Activated CD8-positive, alpha-beta memory T cell treated with anti-CD3 and anti-CD28 coated beads, Interleukin-2, amount 50 U/mL, for 1 hour (primary cell): ENCODE measurements around the gene SLC5A4.
"Not testable (repeated sequence)": the region's sequence is repeated elsewhere in the genome, so short reads cannot be mapped to it uniquely, and the experiment has no call there.

ENCODE experiments used
- DNase-seq: peaks from one replicate; pipeline ENCODE4 v3.0.0-alpha.2; 2020; ENCODE audit errors: extremely low read depth

The SLC5A4 gene

DNA sequence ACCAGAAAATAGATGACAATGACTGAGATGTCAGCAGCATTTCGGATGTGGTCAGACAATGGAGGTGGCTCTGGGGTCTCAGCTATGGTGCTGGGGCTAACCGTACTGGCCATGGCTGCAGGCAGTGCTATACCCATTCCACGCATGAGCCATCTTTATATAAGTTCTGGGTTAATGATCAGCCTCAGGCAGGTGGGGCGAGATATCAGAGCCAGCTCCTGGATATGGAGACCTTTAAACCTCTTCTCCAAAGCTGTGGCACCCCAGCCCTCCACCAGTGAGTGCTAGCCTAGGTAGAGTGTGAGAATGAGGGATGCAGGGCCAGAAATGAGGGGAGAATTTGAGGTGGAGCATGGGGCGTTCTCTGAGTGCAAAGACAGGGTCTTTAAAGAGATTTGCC is at the start of gene SLC5A4:
SLC5A4 (minus strand) TSS at position 131 of the 400 bp plus-strand sequence; CDS start at position 113, 18 bp downstream.
- no peak for DNase-seq

- DNase-seq, result not testable (repeated sequence)
Measured at GRCh38 chr22:32293921-32294320, 38.8 kb upstream of the SLC5A4 start.

DNA sequence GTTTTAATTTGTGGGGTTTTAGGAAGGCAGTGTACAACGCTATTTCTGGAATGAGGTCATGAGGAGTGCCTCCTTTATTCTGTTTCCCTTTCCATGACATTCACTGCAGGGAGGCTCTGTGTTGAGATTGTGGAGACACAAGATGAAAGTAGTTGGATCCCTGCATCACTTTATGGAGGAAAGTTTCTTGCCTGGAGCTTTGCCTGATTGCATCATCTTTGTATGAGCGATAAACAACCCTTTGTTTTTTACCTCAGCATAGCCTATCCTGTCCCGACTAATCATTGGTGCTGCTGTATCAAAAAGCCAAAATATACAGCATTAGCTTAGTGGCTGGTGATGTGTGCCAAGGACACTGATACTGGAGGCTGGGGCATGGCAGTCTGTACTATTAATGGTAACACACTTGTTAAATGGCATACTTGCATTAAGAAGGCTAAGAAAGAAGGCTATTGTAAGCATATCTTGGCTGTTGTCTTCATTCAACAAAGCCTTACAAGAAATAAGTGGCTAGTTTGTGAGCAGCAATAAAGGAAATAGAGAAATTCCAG is 31.2 kb upstream of the SLC5A4 start:
- DNase-seq, result no peak

- no peak for DNase-seq
Measured at GRCh38 chr22:32281072-32281471, 25.9 kb upstream of the SLC5A4 start.

DNA sequence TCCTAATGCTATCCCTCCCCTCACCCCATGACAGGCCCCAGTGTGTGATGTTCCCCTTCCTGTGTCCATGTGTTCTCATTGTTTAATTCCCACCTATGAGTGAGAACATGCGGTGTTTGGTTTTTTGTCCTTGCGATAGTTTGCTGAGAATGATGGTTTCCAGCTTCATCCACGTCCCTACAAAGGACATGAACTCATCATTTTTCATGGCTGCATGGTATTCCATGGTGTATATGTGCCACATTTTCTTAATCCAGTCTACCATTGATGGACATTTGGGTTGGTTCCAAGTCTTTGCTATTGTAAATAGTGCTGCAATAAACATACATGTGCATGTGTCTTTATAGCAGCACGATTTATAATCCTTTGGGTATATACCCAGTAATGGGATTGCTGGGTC is 20.2 kb upstream of the SLC5A4 start:
- not testable (repeated sequence) for DNase-seq

- no peak for DNase-seq
Measured at GRCh38 chr22:32271389-32271788, 16.2 kb upstream of the SLC5A4 start.

DNA sequence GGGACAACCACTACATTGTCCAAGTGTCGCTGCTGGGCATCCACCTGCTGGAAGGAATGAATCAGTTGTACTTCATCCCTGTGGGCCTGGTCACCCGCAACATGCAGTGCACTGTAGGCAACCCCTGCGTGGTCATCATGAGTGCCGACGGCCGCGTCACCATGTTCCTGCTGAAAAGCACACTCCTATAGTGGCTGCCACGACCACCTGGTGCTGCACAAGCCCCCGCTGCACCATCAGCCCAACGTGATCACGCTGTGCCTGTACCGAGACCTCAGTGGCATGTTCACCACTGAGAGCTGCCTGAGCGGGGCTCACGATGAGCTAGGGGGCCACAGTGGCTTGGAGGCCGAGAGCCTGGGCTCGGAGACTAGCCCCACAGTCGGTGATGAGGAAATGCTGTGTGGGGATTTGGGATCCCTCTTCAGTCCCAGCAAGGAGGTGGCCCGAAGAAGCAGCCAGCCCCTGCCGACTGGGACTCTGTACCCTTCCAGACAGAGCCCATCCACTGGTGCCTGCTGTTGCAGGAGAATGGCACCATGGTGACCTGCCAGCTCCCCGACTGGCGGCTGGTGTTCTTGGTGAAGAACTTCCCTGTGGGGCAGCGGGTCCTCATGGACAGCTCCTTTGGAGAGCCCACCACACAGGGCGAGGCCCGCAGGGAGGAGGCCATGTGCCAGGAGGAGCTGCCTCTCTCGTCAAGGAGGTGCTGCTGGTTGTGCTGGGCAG is 15.7 kb upstream of the SLC5A4 start:
- no peak for DNase-seq

GRCh38 chr22:32269316-32269715 is 14.2 kb upstream of the SLC5A4 start:
- no peak for DNase-seq

GRCh38 chr22:32267011-32267410 is 11.9 kb upstream of the SLC5A4 start:
- DNase-seq, result no peak

DNA sequence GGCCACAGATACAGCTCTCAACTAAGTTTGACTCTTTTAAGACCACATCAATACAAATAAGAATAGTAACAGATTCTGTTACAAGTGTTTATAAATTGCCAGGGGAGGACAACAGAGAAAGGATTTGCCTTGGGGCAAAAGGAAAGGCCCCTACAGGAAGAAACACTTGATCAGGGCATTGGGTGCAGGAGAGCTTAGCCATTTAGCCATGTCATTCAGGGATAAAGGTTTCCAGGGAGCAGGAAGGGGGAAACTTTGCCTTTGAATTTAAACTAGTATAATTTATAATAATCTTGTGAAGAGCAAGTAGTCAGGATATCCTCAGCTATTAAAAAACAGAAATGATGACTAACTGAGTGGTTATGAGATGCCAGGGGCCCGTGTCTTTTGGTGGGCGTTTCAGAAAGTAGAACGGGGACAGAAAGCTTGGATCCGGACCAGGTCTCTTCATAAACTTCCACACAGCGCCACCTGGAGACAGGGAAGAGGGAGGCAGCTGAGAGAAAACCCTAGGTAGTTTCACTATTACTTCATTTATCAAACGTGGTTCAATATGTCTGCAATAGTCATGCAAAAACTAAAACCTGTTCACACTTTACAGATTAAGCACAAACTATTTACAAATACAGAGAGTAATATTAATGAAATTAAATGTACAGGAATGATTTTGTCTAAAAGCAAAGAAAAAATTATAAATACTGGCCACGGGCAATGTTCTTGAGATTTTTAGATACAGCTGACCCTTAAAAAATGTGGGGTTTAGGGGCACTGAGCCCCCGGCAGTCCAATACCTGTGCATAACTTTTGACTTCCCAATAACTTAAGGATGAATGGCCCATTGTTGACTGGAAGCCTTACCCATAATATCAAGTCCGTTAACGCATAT is 11.0 kb upstream of the SLC5A4 start:
- peak; percentile 11 for DNase-seq

- not testable (repeated sequence) for DNase-seq
Measured at GRCh38 chr22:32263678-32264077, 8.5 kb upstream of the SLC5A4 start.

DNA sequence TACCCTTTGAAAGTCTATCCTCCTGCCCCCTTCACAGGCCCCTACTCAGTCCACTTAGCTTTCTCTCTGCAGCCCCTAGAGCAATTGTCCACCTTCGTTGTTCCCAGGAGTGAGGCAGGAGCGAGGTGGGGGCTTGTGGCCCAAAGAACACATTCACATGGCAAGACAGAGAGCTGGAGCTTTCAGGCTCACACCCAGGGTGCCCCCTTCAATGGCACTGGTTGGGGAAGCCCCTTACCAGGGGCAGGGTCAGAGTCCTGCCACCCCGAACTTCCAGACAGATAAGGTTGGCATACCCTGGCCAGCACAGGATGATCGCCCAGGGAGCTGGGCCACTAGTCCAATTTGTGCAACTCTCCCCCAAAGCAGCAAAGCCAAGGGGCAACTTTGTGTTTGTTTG is 6.2 kb upstream of the SLC5A4 start:
- no peak for DNase-seq

DNA sequence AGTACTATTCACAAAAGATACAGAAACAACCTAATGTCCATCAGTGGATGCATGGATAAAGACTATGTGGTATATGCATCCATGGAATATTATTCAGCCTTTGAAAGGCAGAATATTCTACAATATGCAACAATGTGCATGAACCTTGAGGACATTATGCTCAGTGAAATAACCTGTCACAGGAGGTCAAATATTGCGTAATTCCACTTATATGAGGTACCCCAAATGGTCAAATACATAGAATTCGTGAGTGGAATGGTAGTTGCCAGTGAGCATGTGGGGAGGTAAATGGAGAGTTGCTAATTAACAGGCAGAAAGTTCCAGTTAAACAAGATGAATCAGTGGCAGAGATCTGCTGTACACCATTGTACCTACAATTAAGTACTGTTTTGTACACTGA is 3.6 kb upstream of the SLC5A4 start:
- no peak for DNase-seq

DNA sequence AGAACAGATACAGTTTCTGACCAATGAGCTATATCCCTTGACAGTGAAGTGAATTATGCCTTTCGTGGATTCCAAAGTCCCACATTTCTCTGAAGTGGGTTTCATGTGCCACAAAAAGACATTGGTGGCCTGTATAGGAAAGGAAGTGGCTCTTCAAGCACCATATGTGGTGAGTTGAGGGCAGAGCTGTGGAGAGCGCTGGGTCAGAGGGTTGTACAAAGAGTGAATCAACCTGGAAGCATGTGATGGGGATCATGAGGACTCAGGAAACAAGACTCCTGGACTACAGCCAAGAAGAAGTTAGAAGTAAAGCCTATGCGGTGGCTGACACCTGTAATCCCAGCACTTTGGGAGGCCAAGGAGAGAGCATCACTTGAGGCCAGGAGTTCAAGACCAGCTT is 579 bp upstream of the SLC5A4 start:
- DNase-seq, result no peak

GRCh38 chr22:32249231-32249630 is 5.9 kb downstream of the SLC5A4 start:
- DNase-seq, result no peak

DNA sequence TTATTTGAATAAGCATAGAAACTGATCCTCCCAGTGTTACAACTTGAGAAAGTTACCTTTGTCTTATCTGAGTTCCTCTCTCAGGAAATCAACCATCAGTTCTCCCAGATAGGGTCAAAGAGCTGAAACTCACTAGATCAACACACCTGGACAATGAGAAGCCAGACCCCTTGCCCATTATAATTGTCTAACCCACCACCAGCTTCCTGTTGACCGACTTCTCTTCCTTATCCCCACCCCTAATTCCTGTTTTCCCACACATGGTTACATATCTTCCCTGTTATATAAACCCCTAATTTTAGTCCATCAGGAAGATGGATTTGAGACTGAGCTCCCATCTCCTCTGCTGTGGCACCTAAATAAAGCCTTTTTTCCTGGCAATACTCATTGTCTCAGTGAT is 6.9 kb downstream of the SLC5A4 start:
- DNase-seq, result no peak

GRCh38 chr22:32246166-32246565 is 9.0 kb downstream of the SLC5A4 start:
- no peak for DNase-seq

DNA sequence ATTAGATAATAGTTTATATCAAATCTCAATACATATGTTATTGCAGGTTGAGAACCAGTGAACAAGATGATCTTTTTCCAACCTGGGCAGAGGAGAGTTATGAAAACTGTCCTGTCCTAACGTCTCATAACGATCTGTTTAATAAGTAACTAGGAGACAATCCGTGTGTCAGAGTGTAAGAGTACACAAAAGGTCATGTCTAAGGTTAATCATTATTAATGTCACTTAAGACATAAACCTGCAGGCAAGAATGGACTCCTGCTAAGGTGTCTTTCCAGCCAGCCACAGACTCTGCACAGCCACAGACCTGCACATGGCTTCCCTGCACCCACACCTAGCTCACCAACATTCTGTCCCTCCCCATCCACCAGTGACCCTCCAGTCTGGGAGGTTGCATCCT is 10.1 kb downstream of the SLC5A4 start:
- no peak for DNase-seq

GRCh38 chr22:32244547-32244946 is 10.6 kb downstream of the SLC5A4 start:
- no peak for DNase-seq

- no peak for DNase-seq
Measured at GRCh38 chr22:32240461-32240860, 14.7 kb downstream of the SLC5A4 start.

DNA sequence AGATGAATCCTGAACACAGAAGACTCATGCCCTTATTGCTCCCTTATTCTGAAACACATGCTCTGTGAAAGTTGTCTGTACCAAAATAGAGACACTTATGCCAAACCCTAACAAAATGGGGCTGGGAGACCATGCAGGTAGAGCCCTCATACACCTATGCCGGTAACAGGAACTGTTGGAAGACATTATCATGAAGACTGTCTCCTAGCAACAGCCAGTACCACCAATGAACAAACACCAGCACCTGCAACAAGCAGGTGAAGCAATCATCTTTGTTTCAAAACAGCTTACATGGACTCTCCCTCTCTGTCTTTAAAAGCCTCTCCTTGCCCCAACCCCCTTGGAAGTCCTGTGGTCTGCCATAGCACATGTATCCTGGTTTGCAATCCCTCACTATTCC is 17.2 kb downstream of the SLC5A4 start:
- DNase-seq, result no peak

DNA sequence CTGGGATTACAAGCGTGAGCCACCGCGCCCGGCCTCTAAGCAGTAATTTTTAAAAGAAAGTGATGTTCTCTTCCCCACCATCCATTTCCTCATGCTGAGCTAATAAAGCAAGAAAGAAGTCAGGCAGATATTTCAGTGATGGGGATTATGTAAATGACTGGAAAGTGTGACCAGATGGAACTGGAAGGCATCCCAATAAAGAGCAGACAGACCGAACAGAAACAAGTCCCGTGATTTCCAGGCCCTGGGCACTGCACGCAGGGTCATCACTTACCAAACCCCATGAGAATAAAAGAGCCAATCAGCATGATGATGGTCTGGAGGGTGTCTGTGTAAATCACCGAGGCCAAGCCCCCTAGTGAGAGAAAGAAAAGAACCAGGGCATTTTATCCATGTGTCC is 18.2 kb downstream of the SLC5A4 start:
- DNase-seq, result no peak

DNA sequence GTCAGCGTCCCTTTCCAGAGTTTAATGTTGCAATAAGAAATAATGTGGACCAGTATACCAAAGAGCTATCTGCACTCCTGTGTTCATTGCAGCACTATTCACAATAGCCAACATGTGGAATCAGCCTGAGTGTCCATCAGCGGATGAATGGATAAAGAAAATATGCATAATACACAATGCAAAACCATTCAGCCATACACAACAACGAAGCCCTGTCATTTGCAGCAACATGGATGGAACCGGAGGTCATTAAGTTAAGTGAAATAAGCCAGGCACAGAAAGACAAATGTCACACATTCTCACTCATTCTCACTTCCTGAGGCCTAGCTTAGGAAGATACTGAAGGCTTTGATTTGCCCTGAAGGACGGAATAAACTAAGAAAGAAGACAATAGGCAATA is 22.1 kb downstream of the SLC5A4 start:
- DNase-seq, result no peak
